ENCODE measurements around the gene VSNL1. TPM values are rescaled to one million over a fixed set of nuclear protein-coding genes. Genes with fewer than 3 reads are reported as not detected.

The VSNL1 gene
- total RNA-seq, 2 donors from 2014 or later = 0.66 to 4.2 TPM

DNA sequence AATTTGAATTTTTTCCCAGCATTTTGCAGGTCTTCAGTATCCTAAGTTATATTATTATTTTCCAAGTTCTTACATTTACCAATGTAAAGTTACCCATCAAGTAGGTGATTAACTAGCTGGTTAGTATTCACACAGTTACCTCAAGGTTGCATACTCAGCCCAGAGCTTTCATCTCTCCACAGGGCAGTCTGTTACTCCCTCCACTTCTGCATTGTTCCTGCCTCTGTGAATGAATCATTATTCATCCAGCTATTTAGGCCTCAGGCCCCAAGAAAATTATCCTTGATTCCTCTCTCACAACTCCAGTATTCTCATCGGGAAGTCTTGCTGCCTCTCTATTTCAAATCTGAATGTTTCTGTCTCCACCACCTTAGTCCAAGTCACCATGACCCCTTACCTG lies 121.0 kb downstream of the VSNL1 start:
- Histone ChIP-seq H3K27me3 (no peaks in the 10 kb centered on the region), H3K4me3 (no peak overlapping the region), H3K36me3 (replicated peaks in 1 of 2; ENCODE audit: insufficient read depth in 1 of 2, low read depth in 2 of 2) (no peaks in the 10 kb centered on the region), H3K9me3 (no peaks in the 10 kb centered on the region), H3K4me1 (no peaks in the 10 kb centered on the region), H3K27ac (no peak overlapping the region)
- DNase-seq (no peak), ATAC-seq (no peak)
- TF ChIP-seq, protein P1, sequence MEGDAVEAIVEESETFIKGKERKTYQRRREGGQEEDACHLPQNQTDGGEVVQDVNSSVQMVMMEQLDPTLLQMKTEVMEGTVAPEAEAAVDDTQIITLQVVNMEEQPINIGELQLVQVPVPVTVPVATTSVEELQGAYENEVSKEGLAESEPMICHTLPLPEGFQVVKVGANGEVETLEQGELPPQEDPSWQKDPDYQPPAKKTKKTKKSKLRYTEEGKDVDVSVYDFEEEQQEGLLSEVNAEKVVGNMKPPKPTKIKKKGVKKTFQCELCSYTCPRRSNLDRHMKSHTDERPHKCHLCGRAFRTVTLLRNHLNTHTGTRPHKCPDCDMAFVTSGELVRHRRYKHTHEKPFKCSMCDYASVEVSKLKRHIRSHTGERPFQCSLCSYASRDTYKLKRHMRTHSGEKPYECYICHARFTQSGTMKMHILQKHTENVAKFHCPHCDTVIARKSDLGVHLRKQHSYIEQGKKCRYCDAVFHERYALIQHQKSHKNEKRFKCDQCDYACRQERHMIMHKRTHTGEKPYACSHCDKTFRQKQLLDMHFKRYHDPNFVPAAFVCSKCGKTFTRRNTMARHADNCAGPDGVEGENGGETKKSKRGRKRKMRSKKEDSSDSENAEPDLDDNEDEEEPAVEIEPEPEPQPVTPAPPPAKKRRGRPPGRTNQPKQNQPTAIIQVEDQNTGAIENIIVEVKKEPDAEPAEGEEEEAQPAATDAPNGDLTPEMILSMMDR (IDR thresholded peaks at IDR 0.05) = no peak
- no peak for TF ChIP-seq POLR2A (IDR thresholded peaks at IDR 0.05)
- WGBS, 2 donors = 76 to 86% methylated on average over 1 of the region's 1 CpG
- intact Hi-C loops (cut with DNase I) = no loop called here

GRCh38 chr2:17662723-17663122 lies 122.2 kb downstream of the VSNL1 start:
- Histone ChIP-seq H3K27me3 (no peaks in the 10 kb centered on the region), H3K4me1 (no peaks in the 10 kb centered on the region), H3K27ac (no peak overlapping the region), H3K36me3 (replicated peaks in 1 of 2; ENCODE audit: insufficient read depth in 1 of 2, low read depth in 2 of 2) (no peaks in the 10 kb centered on the region), H3K4me3 (no peak overlapping the region), H3K9me3 (no peaks in the 10 kb centered on the region)
- no peak for ATAC-seq
- intact Hi-C loops (cut with DNase I) = no loop called here
- no peak for TF ChIP-seq POLR2A (IDR thresholded peaks at IDR 0.05)
- TF ChIP-seq, protein P1 (IDR thresholded peaks at IDR 0.05) = no peak
- DNase-seq = no peak
- 59 to 64% methylated on average over 1 of the region's 1 CpG for WGBS, 2 donors

DNA sequence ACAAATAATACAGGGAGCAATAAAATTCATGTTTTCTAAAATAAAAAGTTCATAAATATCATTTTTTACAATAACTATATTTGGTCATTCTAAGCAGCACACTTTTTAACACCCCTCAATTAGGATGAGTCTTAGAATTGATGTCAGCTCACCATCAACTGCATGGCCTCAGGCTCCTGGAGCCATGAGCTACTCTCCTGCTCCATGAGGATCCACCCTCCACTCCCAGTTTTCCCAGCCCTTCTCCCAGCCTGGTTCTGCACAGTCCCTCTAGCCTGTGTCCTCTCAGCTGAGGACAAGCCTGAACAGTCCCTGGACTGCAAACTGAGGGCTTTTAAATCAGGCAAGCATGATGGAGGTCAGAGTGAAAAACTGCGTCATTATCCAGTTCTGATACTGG lies 124.0 kb downstream of the VSNL1 start:
- Histone ChIP-seq H3K27ac (no peak overlapping the region), H3K36me3 (replicated peaks in 1 of 2; ENCODE audit: insufficient read depth in 1 of 2, low read depth in 2 of 2) (no peaks in the 10 kb centered on the region), H3K9me3 (no peaks in the 10 kb centered on the region), H3K27me3 (no peaks in the 10 kb centered on the region), H3K4me1 (no peaks in the 10 kb centered on the region), H3K4me3 (no peak overlapping the region)
- WGBS, 2 donors = 84 to 100% methylated on average over 1 of the region's 1 CpG
- no peak for ATAC-seq
- intact Hi-C loops (cut with DNase I) = no loop called here
- DNase-seq = no peak
- TF ChIP-seq, protein P1 (IDR thresholded peaks at IDR 0.05) = no peak
- TF ChIP-seq POLR2A (IDR thresholded peaks at IDR 0.05) = no peak

DNA sequence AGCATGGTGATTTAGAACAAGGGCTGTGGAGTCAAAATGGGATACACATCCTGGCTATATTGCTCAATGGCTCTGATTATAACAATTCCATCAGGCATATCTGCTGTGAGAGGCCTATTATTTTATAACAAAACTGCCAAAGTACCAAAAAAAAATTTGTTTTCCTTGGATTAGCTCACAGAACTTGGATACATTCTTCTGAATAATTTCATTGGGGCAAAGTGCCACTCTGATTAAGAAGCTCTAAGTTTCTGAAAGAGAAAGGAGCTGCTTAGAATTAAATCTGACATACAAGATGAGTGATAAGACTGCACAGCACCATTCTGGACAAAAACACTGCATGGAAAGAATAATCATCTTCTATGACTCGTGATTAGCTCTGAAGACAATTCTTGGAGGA lies 127.4 kb downstream of the VSNL1 start:
- TF ChIP-seq, protein P1 (IDR thresholded peaks at IDR 0.05) = no peak
- TF ChIP-seq POLR2A (IDR thresholded peaks at IDR 0.05) = no peak
- no peak for DNase-seq
- H3K4me3 ChIP-seq = no peak overlapping the region
- no peaks in the 10 kb centered on the region for H3K9me3 ChIP-seq
- intact Hi-C loops (cut with DNase I) = no loop called here
- H3K27ac ChIP-seq = no peak overlapping the region
- WGBS, 2 donors = 88 to 90% methylated on average over 1 of the region's 1 CpG
- ATAC-seq = no peak
- H3K4me1 ChIP-seq = no peaks in the 10 kb centered on the region
- peaks cover 0 to 3% of the 10 kb centered on the region in 2 donors for H3K36me3 ChIP-seq (replicated peaks in 1 of 2; ENCODE audit: insufficient read depth in 1 of 2, low read depth in 2 of 2)
- no peaks in the 10 kb centered on the region for H3K27me3 ChIP-seq

GRCh38 chr2:17672583-17673317 lies 132.3 kb downstream of the VSNL1 start:
- peaks cover 0 to 3% of the 10 kb centered on the region in 2 donors for H3K36me3 ChIP-seq (replicated peaks in 1 of 2; ENCODE audit: insufficient read depth in 1 of 2, low read depth in 2 of 2)
- no peak overlapping the region for H3K27ac ChIP-seq
- ATAC-seq (no peak), DNase-seq (no peak)
- TF ChIP-seq POLR2A (IDR thresholded peaks at IDR 0.05) = no peak
- TF ChIP-seq, protein P1 (IDR thresholded peaks at IDR 0.05) = no peak
- no peaks in the 10 kb centered on the region for H3K4me1 ChIP-seq
- H3K9me3 ChIP-seq = no peaks in the 10 kb centered on the region
- WGBS, 2 donors = 78 to 84% methylated on average over 7 of the region's 7 CpGs
- no peak overlapping the region for H3K4me3 ChIP-seq
- no peaks in the 10 kb centered on the region for H3K27me3 ChIP-seq
- intact Hi-C loops (cut with DNase I) = no loop called here

Measured in body of pancreas (tissue), 4 donors.